Right ventricle myocardium superior (tissue), 1 donor: Measurements from ENCODE around the gene NR2E1. TPM values are rescaled to one million over a fixed set of nuclear protein-coding genes. Genes with fewer than 3 reads are reported as not detected.

Source experiments
- ATAC-seq: fragments of 200-7000 bp; cut with Tn5 transposase; one replicate; pipeline ENCODE4 v1.9.1; 2020; ENCODE audit warnings: mild to moderate bottlenecking; ENCODE audit not compliant: poor library complexity
- DNase-seq: peaks from one replicate; pipeline ENCODE4 v3.0.0-alpha.2; 2020
- intact Hi-C: fragments of 100-400 bp; cut with DNase I; formaldehyde crosslinking; loops from one replicate; pipeline ENCODE4 v1.11.2; 2022
- long read RNA-seq: library from polyadenylated mRNA; unstranded; transcript quantifications from one replicate; pipeline ENCODE4 v2.0.0, GENCODE V29; 2021
- total RNA-seq: library from RNA; stranded (reverse); fragmentation: NEBNext Ultra II Directional; extraction: Animal tissue kit (Norgen Biotek cat#: 25700); gene quantifications from one replicate; pipeline ENCODE4 v1.2.1, GENCODE V29; 2021
- donor health status: DM: no; HTN: yes; CAD: no; lungs with severe emphysema.

Gene NR2E1
- not detected for total RNA-seq
- long read RNA-seq: 0 reads

DNA sequence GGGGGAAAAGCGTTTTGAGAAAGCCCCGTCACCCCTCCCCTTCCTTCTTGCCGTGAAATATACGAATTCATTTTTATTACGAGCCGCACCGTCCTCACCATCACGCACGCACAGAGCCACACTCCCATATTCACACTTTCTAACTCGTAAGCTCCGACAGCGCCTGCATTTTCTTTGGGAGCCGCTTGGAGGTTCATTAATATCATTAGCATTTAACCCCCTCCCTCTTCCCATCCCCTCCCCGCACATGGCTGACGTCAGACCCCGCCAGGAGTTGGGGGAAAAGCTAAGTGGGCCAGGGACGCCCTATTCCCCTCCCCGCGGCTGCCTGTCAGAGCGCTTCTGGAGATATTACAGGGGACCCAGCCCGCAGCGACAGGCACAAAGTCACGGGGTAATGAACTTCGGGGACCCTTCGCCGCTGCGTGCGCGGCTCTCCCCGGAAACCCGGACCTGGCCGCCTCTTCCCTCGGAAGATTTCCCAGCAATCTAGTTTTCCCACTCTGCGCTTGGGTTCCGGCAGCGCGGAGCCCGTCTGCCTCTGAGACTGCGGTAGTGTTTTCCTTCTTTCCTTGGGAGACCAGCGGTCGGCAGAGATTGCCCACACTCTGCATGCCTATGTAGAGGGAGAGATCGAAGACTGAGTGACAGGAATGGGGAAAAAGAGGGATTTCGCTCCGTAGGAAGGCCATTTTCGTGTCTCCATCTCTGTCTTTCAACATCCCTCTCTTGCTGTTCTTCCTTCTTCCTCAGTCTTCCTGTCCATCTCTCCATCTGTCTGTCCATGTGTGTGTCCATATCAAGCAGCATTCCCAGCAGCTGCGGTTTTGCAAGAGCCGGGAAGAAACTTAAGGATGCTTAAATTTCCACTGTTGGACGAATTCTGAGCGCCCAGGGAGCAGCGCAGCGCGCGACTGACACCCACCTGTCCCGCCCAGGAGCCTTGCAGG lies at the start of gene NR2E1:
Gene NR2E1, plus strand, starts transcription at position 309 of the 950 bp plus-strand sequence. CDS start 744 bp downstream, outside the sequence.
- ATAC-seq: no peak
- intact Hi-C loops: no loop called here
- no peak for DNase-seq

DNA sequence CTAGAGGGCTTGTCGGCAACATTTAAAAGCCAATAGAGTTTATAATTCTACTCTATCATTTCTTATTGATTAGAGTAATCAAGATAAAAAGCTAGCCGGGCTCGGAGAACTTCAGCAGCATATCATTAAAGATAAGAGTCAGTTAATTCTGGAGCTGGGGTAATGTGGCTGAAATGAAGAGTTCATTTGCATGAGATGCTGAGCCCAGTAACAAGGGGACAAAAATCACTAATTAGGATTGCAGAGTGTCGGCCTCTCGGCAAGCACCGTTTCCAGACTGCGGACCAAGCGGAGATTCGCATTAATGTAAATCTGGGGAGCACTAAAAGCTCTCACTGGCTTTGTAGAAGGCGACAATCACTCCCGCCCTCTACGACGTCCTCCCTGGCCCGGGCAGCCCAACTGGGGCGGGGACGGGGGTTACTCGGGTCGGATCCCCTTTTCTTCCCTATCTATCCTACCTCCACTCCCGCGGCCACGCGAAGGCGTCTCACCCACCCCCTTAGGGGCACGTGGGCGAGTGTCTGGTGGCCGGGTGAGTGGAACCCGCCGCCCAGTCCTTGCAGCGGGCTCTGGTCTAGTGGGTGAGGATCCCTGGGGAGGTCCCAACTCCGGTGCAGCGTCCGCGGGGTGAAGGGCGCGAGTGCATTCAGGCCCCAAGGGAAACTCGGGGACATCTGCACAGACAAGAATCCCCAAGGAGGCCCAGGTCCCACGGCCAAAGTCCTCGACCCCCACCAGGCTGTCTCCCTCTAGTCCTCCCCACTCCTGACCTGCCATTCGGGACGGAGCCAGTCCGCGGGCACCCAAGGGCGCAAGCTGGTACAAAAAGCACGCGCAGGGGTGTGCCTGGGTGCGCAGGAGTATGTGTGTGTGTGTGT lies 49.0 kb upstream of the NR2E1 start:
- intact Hi-C loops: loop anchor here (10.0 kb wide), 2 partner anchors 378 to 408 kb away; no protein-coding TSS in a partner anchor
- DNase-seq: no peak
- ATAC-seq: no peak

DNA sequence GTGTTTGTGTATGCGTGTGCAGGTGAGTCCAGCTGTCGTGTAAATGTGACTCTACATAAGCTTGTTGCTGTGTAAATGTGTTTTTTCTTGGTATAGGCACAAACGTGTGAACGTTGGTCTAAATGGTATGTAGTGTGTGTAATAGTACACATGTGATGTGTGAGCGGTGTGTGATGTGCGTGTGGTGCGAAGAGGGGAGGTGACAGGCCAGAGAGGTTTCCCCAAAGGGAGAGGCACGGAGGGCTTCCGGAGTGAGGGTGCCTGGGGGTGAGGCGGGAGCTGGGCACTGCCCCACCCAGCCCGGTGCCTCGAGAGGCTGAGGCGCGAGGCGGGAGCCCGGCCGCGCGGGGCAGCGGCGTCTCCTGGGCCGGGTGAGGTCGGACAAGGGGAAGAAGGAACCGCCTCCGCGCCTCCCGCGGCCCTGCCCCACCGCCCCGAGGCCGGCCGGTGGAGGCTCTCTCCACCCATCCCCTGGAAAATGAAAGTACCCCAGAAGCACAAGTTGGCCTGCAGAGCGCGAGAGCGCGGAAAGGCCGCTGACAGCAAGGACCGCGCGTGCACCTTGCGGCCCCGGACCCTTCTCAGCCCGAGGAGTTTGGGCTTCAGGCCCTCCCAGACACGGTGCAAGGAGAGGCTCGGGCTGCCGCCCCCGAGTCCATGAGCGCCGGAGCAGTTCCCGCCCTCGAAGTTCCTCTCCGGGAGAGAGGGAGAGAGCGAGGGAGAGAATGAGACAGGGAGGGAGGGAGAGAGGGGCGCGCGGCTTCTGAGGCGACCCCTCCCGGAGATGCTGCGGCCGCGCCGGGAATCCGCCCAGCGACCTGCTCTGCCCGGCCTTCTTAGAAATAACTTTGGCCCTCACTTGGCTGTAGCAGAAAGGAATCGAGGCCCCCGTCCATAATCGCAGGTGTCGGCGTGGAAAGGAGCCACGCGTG lies 48.1 kb upstream of the NR2E1 start:
- ATAC-seq: peak; percentile 51
- intact Hi-C loops: loop anchor here (10.0 kb wide), 2 partner anchors 377 to 407 kb away; no protein-coding TSS in a partner anchor
- DNase-seq: peak; percentile 60

DNA sequence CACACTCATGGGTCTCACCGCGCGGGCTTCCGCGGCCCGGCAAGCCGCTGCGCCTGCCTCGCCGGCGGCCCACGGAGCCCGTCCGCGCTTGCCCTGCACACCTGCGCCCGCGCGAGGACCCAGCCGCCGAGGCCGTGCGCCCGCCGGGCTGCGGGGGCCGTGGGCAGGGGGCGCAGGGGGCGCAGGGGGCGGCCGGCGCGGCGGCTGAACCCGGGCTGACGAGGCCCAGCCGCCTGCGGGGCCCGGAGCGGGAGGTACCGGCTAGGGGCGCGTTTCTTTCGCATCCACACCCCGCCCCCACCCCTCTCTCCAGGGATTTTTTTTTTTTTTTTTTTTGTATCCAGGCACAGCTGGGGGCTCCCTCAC lies 47.5 kb upstream of the NR2E1 start:
- ATAC-seq (no peak), DNase-seq (no peak)
- intact Hi-C loops: loop anchor here (10.0 kb wide), 2 partner anchors 376 to 406 kb away; no protein-coding TSS in a partner anchor

DNA sequence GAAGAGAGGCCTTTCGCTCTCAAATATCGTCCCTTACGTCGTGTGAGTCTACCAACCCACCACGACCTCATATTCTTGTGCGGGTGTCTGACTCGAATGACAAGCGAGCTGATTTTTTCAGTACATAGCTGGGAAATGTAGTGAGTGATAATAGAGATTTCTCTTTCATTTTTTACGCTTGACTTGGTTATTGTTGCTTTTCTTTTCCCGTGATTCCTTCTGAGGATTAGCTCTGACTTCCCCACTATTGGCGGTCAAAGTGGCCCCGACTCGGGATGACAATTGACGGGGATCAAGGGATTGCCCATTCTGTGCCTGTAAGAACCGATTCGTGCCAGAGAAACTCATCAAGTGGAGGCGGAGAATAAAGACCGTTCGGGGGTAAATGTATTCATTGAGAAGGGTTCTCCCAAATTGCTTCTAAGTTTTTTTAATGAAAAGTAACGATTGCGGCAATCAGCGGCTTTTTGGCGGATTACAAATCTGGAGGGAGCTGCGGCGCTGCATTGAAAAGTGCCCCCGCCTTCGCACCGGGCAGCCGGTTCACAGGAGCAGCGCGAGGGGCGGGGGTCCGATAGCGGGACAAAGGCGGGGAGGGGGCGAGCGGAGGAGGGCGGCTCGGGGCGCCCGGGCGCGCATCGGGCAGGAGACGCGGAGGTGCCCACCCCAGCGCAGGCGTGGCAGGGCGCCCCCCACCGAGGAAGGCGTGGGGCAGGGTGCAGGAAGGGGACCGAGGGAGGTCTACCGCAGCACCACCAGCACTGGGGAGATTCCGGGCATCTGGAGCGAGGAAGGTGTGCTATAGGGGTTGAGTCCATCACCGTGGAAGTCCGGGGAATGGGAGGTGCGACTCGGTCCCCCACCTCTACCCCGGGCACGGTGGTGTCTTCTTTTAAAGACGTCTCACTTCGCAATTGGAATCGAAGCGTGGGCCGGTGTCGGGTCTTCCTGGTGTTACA lies 46.7 kb upstream of the NR2E1 start:
- DNase-seq (no peak), ATAC-seq (no peak)
- intact Hi-C loops: loop anchor here (10.0 kb wide), 2 partner anchors 376 to 406 kb away; no protein-coding TSS in a partner anchor

DNA sequence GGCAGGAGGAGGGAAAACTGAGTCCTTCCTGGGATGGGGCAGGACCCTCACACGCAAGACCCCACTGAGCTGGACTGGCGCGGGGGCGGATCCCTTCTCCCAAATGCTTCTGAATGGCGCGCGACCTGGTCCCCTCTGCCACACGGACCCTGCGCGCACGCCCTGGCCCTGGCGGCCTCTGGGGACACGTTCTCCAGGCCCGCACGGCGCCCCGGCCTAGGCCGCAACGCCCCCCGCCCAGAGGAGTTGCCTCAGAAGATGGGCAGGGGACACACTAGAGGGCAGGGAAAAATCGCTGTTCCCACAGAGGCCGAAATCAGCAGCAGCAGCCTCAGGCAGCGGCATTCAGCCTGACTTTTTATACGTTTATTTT lies 46.1 kb upstream of the NR2E1 start:
- DNase-seq (no peak), ATAC-seq (no peak)
- intact Hi-C loops: loop anchor here (10.0 kb wide), 2 partner anchors 375 to 405 kb away; no protein-coding TSS in a partner anchor

DNA sequence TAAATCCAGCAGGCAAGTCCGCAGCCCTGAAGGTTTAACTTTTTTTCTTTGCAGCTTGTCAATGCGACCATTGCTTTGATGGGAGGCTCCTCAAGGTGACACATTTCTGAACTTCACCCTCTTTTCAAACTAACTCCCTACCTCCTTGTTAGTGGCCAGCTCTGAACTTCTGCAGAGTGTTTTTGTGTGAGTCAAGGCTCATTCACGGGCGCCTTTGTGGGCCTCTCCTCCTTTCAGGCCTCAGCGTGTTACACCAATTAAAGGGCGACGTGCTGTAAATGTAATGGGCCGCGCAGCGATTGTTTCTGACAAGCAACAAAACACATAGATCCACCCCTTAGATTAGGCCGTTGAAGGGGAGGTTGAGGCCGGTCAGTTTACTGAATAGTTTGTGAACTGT lies 45.5 kb upstream of the NR2E1 start:
- intact Hi-C loops: no loop called here
- no peak for ATAC-seq
- DNase-seq: no peak

DNA sequence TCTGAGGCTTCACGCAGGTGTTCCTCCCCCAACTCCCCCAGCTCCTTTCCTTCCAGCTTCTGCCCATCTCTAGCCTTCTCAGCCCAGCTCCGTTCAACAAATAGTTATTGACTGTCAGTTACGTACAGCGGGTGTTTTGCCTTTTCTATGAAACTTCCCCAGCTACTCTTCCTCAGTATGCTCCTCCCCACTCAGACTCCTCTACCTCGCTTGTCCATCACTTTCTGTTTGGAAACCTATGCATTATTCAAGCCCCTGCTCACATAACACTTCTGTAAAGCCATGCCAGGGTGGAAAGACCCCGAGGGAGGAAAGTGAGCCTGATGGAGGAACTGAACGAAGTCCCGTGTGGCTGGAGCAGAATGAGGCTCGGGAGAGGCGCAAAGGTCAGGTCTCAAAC lies 44.2 kb upstream of the NR2E1 start:
- DNase-seq (no peak), ATAC-seq (no peak)
- intact Hi-C loops: no loop called here

DNA sequence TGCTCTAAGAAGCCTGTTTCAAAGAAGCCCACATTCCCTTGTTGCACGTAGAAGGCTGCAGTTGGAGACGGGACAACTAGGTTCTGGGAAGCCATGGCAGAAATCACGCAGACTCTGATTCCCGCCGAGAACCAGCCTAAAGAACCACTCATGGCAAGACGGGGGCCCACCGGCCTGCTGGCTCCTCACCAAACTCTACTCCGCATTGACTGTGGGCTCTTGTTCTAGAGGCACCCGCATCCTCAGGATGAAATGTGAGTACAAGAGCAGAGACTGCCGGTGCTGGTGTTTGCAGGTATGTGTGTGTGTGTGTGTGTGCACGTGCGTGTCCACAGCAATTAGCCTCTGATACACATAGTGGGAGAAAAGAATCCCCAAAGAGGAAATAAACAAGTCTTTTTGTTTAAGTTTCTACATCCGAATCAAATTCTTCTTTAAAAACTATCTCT lies 42.3 kb upstream of the NR2E1 start:
- no peak for ATAC-seq
- intact Hi-C loops: no loop called here
- no peak for DNase-seq

DNA sequence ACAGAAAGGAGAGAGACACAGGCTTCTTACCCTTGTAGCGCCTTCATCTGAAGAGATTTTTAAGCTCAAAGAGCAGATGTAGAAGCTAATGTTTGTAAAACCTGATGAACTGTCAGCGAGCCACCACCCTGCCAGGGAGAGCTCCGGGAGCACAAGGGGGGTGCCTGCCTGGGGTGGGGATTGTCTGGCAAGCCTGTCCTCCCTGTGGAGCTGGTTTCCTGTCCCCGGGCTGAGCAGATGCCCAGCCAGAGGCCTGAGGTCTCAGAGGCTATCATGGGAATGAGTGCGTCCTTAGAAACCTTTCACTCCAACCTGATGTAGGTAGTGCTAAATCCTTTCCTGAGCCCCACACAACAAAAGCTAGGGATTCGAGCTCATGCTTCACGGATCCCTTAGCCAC lies 41.9 kb upstream of the NR2E1 start:
- no peak for ATAC-seq
- intact Hi-C loops: no loop called here
- no peak for DNase-seq

DNA sequence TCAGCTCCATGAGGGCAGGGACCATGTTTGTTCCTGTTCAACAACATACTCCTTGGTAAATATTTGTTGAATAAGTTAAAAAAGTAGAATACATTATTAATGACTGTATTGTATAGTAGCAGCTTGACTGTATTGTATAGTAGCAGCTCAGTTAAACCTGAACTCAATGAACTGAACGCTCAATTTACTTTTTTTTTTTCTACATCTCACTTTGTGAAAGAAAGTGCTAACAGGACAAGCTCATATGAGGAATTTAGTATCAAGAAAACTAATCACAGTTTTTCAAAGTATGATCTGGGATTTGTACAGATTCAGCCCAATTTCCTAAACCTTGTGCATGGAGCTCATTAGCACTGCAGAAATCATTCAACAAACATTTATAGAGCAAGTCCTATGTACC lies 38.8 kb upstream of the NR2E1 start:
- intact Hi-C loops: no loop called here
- DNase-seq (no peak), ATAC-seq (no peak)

DNA sequence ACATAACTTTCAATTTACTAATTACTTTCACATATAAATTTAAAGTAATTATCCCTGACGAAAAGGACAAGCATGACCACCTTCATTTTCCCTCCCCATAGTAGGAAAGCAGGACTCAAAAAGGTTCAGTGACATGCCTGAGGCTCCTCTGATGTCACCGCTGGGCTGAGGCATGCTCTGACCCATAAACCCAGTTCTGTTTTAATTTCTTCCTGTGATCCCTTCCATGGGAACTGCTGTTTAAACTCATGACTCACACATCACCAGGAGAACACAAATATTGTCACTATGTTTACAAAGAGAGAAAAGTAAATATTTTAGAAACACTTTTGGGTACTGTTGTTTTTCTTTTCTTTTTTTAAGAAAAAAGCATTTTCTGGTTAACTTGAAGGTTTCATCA lies 38.0 kb upstream of the NR2E1 start:
- DNase-seq: no peak
- intact Hi-C loops: no loop called here
- no peak for ATAC-seq

DNA sequence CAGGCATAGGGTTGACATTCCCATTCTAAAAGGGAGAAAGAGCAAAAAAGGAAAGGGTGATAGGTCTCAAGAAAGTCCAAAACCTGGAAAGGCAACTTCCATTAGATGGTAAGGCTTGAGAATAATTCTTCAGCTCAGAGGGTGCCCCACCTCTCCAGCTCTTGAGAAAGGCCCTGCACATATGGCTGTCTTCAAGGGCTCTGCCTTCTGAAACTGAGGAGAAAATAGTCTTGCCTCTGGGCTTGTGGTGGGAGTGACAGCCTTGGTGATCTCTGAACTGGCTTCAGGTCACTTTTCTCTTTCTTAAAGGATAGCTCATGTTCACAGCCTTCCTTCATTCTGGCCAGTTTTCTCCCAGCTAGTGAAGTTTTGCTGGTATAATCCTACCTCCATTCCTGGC lies 35.6 kb upstream of the NR2E1 start:
- intact Hi-C loops: no loop called here
- DNase-seq (no peak), ATAC-seq (no peak)

DNA sequence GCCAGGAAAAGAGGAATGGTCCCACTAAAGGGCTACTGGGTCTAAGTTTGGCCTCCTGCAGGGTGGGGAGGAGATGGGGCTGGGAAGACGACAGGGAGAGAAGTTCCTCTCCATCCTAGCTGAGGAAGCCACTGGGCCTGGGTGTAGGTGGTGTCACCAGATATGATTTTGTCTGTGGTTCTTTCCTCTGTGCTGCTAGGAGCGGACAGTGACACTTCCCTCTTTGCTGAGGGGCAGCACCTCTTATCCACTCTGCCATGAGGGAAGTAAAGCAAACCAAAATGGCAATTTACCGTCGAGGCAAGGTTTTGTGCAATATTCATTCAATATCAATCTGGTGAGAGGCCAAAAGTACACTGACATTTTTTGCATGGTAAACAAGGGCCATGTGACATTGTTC lies 33.0 kb upstream of the NR2E1 start:
- no peak for DNase-seq
- no peak for ATAC-seq
- intact Hi-C loops: no loop called here

DNA sequence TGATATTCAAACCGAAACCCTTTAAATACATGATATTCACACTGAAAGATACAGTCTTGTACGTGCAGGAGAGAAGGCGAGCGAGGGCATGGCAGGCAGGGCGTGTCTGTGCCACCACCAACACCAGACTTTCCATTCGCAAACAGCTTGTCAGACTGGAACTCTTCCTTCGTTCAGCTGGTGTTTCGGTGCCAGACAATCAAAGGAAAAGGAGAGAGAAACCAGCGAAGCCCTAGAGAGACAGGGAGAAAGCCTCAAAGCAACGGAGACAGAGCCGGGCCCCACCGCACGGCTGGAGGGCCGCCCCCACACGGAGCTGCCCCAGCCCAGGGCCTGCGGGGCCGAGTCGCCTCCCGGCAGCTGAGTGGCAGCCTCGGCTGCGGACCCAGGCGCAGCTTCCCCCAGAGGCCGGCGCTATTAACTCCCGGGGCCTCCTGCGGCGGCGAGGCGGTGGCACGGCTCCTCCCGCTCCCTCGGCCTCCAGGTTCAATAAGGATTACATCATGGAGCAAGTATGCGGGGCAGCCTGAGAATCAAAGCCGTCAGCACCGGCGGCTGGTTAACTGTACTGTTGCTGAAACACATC lies 32.1 kb upstream of the NR2E1 start:
- DNase-seq (peak; percentile 68), ATAC-seq (peak; percentile 92)
- intact Hi-C loops: no loop called here

DNA sequence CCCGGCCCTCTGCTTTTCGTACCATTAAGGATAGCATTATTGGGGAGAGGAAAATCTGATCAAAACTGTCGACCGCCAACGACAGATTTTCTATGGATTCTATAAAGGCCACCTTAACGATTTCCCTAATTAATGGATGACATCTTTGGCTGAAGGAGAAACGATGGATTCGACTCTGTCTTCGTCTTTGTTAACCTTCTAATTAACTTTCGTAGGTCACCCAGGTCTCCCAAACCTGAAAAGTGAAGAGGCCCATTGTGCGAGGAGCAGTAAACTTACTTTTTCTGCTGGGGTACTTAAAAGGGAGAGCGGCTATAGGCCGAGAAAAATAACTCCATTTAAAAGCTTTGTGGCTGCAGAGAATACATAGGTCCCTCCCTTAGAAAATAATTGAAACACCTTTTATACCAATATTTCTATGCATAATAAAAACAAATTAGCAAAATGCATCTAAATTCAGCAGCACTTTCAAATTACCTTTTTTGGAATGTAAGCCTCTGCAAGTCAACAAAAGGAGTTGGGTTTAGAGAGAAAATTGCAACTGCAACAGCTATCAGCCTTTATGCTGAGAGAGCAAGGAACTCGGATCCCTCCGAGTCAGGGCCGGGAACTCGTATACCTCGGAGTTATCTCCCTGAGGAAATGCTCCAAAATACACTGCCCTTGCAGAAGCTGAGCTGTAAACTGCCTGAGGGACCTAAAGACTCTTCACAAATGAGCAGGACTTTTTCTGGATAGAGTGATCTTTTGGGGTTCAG lies 31.4 kb upstream of the NR2E1 start:
- DNase-seq (no peak), ATAC-seq (no peak)
- intact Hi-C loops: no loop called here
